Aorta (tissue), 5 donors: ENCODE data around the gene CRK. TPM values are rescaled to one million over a fixed set of nuclear protein-coding genes. Genes with fewer than 3 reads are reported as not detected.

Experiments
- ATAC-seq: fragments of 200-7000 bp; cut with Tn5 transposase; one replicate; pipeline ENCODE4 v1.9.1; 2022; ENCODE audit warnings: moderate library complexity; ENCODE audit not compliant: low FRiP score
- DNase-seq, 2 donors: peaks; one replicate each; pipeline ENCODE4 v3.0.0-alpha.2; 2020
- H3K27ac ChIP-seq, 2 donors: one replicate each; pipeline ENCODE4 v1.5.1; 2013; ENCODE audit warnings: low read length in 2 of 2, mild to moderate bottlenecking in 2 of 2, moderate library complexity in 2 of 2, control low read depth in 1 of 2, inconsistent platforms in 1 of 2, low read depth in 1 of 2
- H3K27me3 ChIP-seq, 2 donors: one replicate each; pipeline ENCODE4 v1.6.1; 2013; ENCODE audit warnings: control low read depth in 1 of 2, low read length in 1 of 2, mild to moderate bottlenecking in 1 of 2, moderate library complexity in 1 of 2; ENCODE audit not compliant: insufficient read depth in 2 of 2, control insufficient read depth in 1 of 2
- H3K36me3 ChIP-seq, 2 donors: one replicate each; pipeline ENCODE4 v1.6.1; 2013; ENCODE audit warnings: control low read depth in 1 of 2, low read length in 1 of 2, mild to moderate bottlenecking in 1 of 2; ENCODE audit not compliant: insufficient read depth in 2 of 2, control insufficient read depth in 1 of 2
- H3K4me1 ChIP-seq, 2 donors: one replicate each; pipeline ENCODE4 v1.6.1; 2013; ENCODE audit warnings: low read length in 2 of 2, control low read depth in 1 of 2, mild to moderate bottlenecking in 1 of 2, moderate library complexity in 1 of 2; ENCODE audit not compliant: insufficient read depth in 2 of 2, control insufficient read depth in 1 of 2
- H3K4me3 ChIP-seq, 2 donors: one replicate each; pipeline ENCODE4 v1.5.1; 2013; ENCODE audit warnings: low read length in 2 of 2, control low read depth in 1 of 2, mild to moderate bottlenecking in 1 of 2
- H3K9me3 ChIP-seq: one replicate; pipeline ENCODE4 v1.6.1; 2013; ENCODE audit warnings: mild to moderate bottlenecking, low read length; ENCODE audit not compliant: control insufficient read depth
- WGBS, 2 donors: extraction: QIAGEN DNeasy Blood & Tissue Kit; methylation state at CpG; one replicate each; pipeline ENCODE4 v1.1.7; 2013; 5-methylcytosine and 5-hydroxymethylcytosine counted together
- intact Hi-C, 2 donors: fragments of 100-400 bp; cut with DNase I; formaldehyde crosslinking; loops; one replicate each; pipeline versions ENCODE4 v1.14.2 to v1.15.0; 2022
- polyA plus RNA-seq, 2 donors: library from polyadenylated mRNA; stranded (reverse); fragments of 200-250 nt; gene quantifications; one replicate each; pipeline ENCODE4 v1.2.3, GENCODE V29; 2013
- total RNA-seq, 2 donors: library from RNA; stranded (reverse); fragmentation: NEBNext Ultra II Directional; extraction: Animal tissue kit (Norgen Biotek cat#: 25700); gene quantifications; one replicate each; pipeline ENCODE4 v1.2.1, GENCODE V29; 2021
- donor health status: healthy with polysubstance abuse.
- donor health status: Bipolar disorder and iron deficiency.
- donor health status: DM: no; HTN: no; CAD: no.
- donor health status: DM: no; HTN: no; CAD: no.
- donor health status: DM: yes; HTN: yes; CAD: no.

CRK gene
- total and polyA plus RNA-seq, 4 donors, result 33.5 to 63.8 (median 48.1) TPM

- ATAC-seq (no peak), DNase-seq (peak; percentile 73 to 88)
- 26 to 31% methylated on average over 14 of the region's 14 CpGs for WGBS, 2 donors
- no peaks in the 10 kb centered on the region for H3K27me3 ChIP-seq
- intact Hi-C loops, result no loop called here
- peaks cover 0 to 3% of the 10 kb centered on the region in 2 donors for H3K4me1 ChIP-seq
- no peaks in the 10 kb centered on the region for H3K9me3 ChIP-seq
- H3K4me3 ChIP-seq, result no peak overlapping the region
- H3K27ac ChIP-seq, result peak overlapping the region in 1 of 2 donors; percentile 86
- peaks cover 1 to 4% of the 10 kb centered on the region in 2 donors for H3K36me3 ChIP-seq
These were observed 39.4 kb upstream of the CRK start for GRCh38 chr17:1495265-1495989.

GRCh38 chr17:1494736-1495253 is 38.8 kb upstream of the CRK start:
- peak in 1 of 2 donors; percentile 37 for DNase-seq

GRCh38 chr17:1494203-1494602 is 38.2 kb upstream of the CRK start:
- DNase-seq (no peak), ATAC-seq (no peak)
- H3K9me3 ChIP-seq, result no peaks in the 10 kb centered on the region
- peak overlapping the region in 1 of 2 donors; percentile 86 for H3K27ac ChIP-seq
- H3K4me1 ChIP-seq, result peaks cover 0 to 3% of the 10 kb centered on the region in 2 donors
- intact Hi-C loops, result loop anchor here in 1 of 2 donors (5.0 kb wide), 1 partner anchor 127 kb away; no protein-coding TSS in a partner anchor
- H3K36me3 ChIP-seq, result peaks cover 1 to 4% of the 10 kb centered on the region in 2 donors
- 97 to 98% methylated on average over 7 of the region's 7 CpGs for WGBS, 2 donors
- H3K4me3 ChIP-seq, result no peak overlapping the region
- H3K27me3 ChIP-seq, result no peaks in the 10 kb centered on the region

More at GRCh38 chr17:1494736-1495253, 38.8 kb upstream of the CRK start:
- peak overlapping the region; percentile 24 to 86 for H3K27ac ChIP-seq
- WGBS, 2 donors, result 50 to 59% methylated on average over 11 of the region's 11 CpGs
- H3K9me3 ChIP-seq, result no peaks in the 10 kb centered on the region
- peaks cover 0 to 3% of the 10 kb centered on the region in 2 donors for H3K4me1 ChIP-seq
- no peak overlapping the region for H3K4me3 ChIP-seq
- intact Hi-C loops, result loop anchor here in 1 of 2 donors (5.0 kb wide), 1 partner anchor 127 kb away; no protein-coding TSS in a partner anchor
- H3K27me3 ChIP-seq, result no peaks in the 10 kb centered on the region
- peaks cover 1 to 4% of the 10 kb centered on the region in 2 donors for H3K36me3 ChIP-seq
- no peak for ATAC-seq

GRCh38 chr17:1493291-1493980 is 37.4 kb upstream of the CRK start:
- Histone ChIP-seq H3K4me3 (no peak overlapping the region), H3K4me1 (peaks cover 0 to 3% of the 10 kb centered on the region in 2 donors), H3K36me3 (peaks cover 1 to 4% of the 10 kb centered on the region in 2 donors), H3K9me3 (no peaks in the 10 kb centered on the region), H3K27me3 (no peaks in the 10 kb centered on the region), H3K27ac (peak overlapping the region in 1 of 2 donors; percentile 39)
- ATAC-seq (peak; percentile 30), DNase-seq (peak in 1 of 2 donors; percentile 72)
- intact Hi-C loops, result loop anchor here in 1 of 2 donors (2.0 to 5.0 kb wide), 2 partner anchors 19 to 126 kb away; no protein-coding TSS in a partner anchor
- 59 to 65% methylated on average over 20 to 23 of the region's 23 CpGs for WGBS, 2 donors

GRCh38 chr17:1492249-1493206 is 36.5 kb upstream of the CRK start, which contains the start of gene MYO1C:
TSS of gene MYO1C (minus strand) at chr17:1492686. CDS start at chr17:1492487, 199 bp downstream.
- DNase-seq (peak in 1 of 2 donors; percentile 82), ATAC-seq (no peak)
- Histone ChIP-seq H3K27me3 (no peaks in the 10 kb centered on the region), H3K27ac (peak within 1 kb of the TSS; percentile 47 to 79), H3K9me3 (no peaks in the 10 kb centered on the region), H3K36me3 (no peaks in the 10 kb centered on the region), H3K4me1 (peaks cover 0 to 3% of the 10 kb centered on the region in 2 donors), H3K4me3 (peak within 1 kb of the TSS; percentile 59 to 80)
- WGBS, 2 donors, result 60 to 61% methylated on average over 35 of the region's 35 CpGs
- intact Hi-C loops, result loop anchor here in 1 of 2 donors (2.0 to 5.0 kb wide), 2 partner anchors 20 to 125 kb away; no protein-coding TSS in a partner anchor

GRCh38 chr17:1491443-1492248 is 35.6 kb upstream of the CRK start:
- Histone ChIP-seq H3K36me3 (no peaks in the 10 kb centered on the region), H3K27me3 (no peaks in the 10 kb centered on the region), H3K4me1 (peaks cover 0 to 3% of the 10 kb centered on the region in 2 donors), H3K9me3 (no peaks in the 10 kb centered on the region), H3K27ac (peak overlapping the region; percentile 72 to 90), H3K4me3 (peak overlapping the region; percentile 59 to 80)
- peak; percentile 58 for ATAC-seq
- 1 to 2% methylated on average over 53 to 94 of the region's 94 CpGs for WGBS, 2 donors
- DNase-seq, result peak; percentile 76 to 92
- intact Hi-C loops, result loop anchor here in 1 of 2 donors (2.0 to 5.0 kb wide), 3 partner anchors 21 to 124 kb away; partner anchors contain the start of gene CRK

- Histone ChIP-seq H3K9me3 (no peaks in the 10 kb centered on the region), H3K4me3 (peak overlapping the region; percentile 59 to 80), H3K4me1 (peaks cover 0 to 3% of the 10 kb centered on the region in 2 donors), H3K27me3 (no peaks in the 10 kb centered on the region), H3K27ac (peak overlapping the region; percentile 72 to 90), H3K36me3 (no peaks in the 10 kb centered on the region)
- intact Hi-C loops, result loop anchor here in 1 of 2 donors (2.0 to 5.0 kb wide), 2 partner anchors 34 to 124 kb away; partner anchors contain the start of gene CRK
- WGBS, 2 donors, result 1% methylated on average over 40 to 52 of the region's 52 CpGs
- ATAC-seq (no peak), DNase-seq (peak; percentile 83 to 93)
These were observed 34.8 kb upstream of the CRK start for GRCh38 chr17:1490643-1491442.
